ENCODE data around the gene GLMN.

DNA sequence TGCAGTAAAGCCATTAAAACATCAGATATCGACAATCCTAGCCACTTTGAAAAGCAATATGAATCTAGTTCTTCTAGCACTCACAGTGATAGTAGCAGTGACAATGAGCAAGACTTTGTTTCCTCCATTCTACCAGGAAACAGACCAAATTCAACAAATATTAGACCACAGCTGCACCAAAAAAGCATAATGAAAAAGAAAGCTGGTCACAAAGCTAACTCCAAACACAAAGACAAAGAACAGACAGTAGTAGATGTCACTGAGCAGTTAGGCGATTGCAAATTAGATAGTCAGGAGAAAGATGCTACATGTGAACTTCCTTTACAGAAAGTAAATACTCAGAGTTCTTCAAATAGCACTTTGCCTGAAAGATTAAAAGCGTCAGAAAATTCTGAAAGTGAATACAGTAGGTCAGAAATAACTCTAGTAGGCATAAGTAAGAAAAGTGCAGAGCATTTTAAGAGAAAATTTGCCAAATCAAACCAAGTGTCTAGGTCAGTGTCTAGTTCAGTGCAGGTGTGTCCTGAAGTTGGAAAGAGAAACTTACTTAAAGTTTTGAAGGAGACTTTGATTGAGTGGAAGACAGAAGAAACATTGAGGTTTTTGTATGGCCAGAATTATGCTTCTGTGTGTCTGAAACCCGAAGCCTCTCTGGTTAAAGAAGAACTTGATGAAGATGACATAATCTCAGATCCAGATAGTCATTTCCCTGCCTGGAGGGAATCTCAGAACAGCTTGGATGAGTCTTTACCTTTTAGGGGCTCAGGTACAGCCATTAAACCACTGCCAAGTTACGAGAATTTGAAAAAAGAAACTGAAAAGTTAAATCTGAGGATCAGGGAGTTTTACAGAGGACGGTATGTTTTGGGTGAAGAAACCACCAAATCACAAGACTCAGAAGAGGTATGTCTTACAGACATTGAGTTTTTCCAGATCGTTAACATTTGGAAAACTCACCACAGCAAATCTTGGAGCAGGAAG is 25.0 kb upstream of the GLMN start:
- no peak for TF ChIP-seq CTCF (IDR thresholded peaks at IDR 0.05)
- TF ChIP-seq EP300 (IDR thresholded peaks at IDR 0.05) = no peak
- TF ChIP-seq POLR2AphosphoS5 (IDR thresholded peaks at IDR 0.05) = no peak
